RKO (cell line): ENCODE measurements around the gene SMIM8.

Source experiments
- DNase-seq: peaks from one replicate; pipeline ENCODE4 v3.0.0-alpha.2; 2016; ENCODE audit warnings: low spot score

The SMIM8 gene

GRCh38 chr6:87334683-87335082 lies 12.3 kb downstream of the SMIM8 start:
- no peak for DNase-seq

- DNase-seq, result no peak
Observed at GRCh38 chr6:87336367-87336766, 14.0 kb downstream of the SMIM8 start.

GRCh38 chr6:87340230-87340629 lies 17.8 kb downstream of the SMIM8 start:
- no peak for DNase-seq

- no peak for DNase-seq
Observed at GRCh38 chr6:87341158-87341557, 18.8 kb downstream of the SMIM8 start.

GRCh38 chr6:87341899-87342298 lies 19.5 kb downstream of the SMIM8 start:
- DNase-seq, result no peak

- no peak for DNase-seq
Observed at GRCh38 chr6:87342829-87343228, 20.4 kb downstream of the SMIM8 start.

GRCh38 chr6:87344731-87345130 lies 22.3 kb downstream of the SMIM8 start, which contains the start of gene C6orf163:
Gene C6orf163, plus strand, starts transcription at chr6:87344813. Its CDS starts 287 bp downstream, at chr6:87345100.
- no peak for DNase-seq

- DNase-seq, result no peak
Observed at GRCh38 chr6:87346700-87347099, 24.3 kb downstream of the SMIM8 start.

GRCh38 chr6:87349896-87350295 lies 27.5 kb downstream of the SMIM8 start:
- no peak for DNase-seq

- DNase-seq, result no peak
Observed at GRCh38 chr6:87350516-87350915, 28.1 kb downstream of the SMIM8 start.

- DNase-seq, result no peak
Observed at GRCh38 chr6:87351583-87351982, 29.2 kb downstream of the SMIM8 start.

GRCh38 chr6:87356181-87356580 lies 33.8 kb downstream of the SMIM8 start:
- no peak for DNase-seq

GRCh38 chr6:87357479-87358196 lies 35.2 kb downstream of the SMIM8 start:
- no peak for DNase-seq

GRCh38 chr6:87364602-87365252 lies 42.3 kb downstream of the SMIM8 start:
- no peak for DNase-seq

- peak; percentile 35 for DNase-seq
Observed at GRCh38 chr6:87366072-87366827, 43.9 kb downstream of the SMIM8 start.

GRCh38 chr6:87366899-87367298 lies 44.5 kb downstream of the SMIM8 start:
- no peak for DNase-seq

GRCh38 chr6:87373377-87373776 lies 51.0 kb downstream of the SMIM8 start:
- DNase-seq, result no peak

- DNase-seq, result no peak
Observed at GRCh38 chr6:87375315-87375714, 52.9 kb downstream of the SMIM8 start.

- no peak for DNase-seq
Observed at GRCh38 chr6:87376643-87377042, 54.3 kb downstream of the SMIM8 start.

GRCh38 chr6:87378947-87379346 lies 56.6 kb downstream of the SMIM8 start:
- DNase-seq, result no peak

- no peak for DNase-seq
Observed at GRCh38 chr6:87382861-87383260, 60.5 kb downstream of the SMIM8 start.

GRCh38 chr6:87384038-87384437 lies 61.6 kb downstream of the SMIM8 start:
- DNase-seq, result no peak

GRCh38 chr6:87384449-87384848 lies 62.1 kb downstream of the SMIM8 start:
- DNase-seq, result no peak
